ENCODE results near the gene PSMD8. TPM values are rescaled to one million over a fixed set of nuclear protein-coding genes. Genes with fewer than 3 reads are reported as not detected.

Gene PSMD8
- total RNA-seq, 1 experiment from 2014 or later = 195 TPM

GRCh38 chr19:38405276-38405675 lies 30.9 kb downstream of the PSMD8 start:
- no peaks in the 10 kb centered on the region for H3K9me2 ChIP-seq (ENCODE audit: insufficient read depth)
- H3K4me2 ChIP-seq (ENCODE audit: low read length) = no peak overlapping the region
- no peaks in the 10 kb centered on the region for H3K9me3 ChIP-seq (ENCODE audit: control insufficient read depth in 1 of 2, insufficient read depth in 1 of 2, low read depth in 1 of 2, low read length in 2 of 2)
- H3K4me3 ChIP-seq (replicated peaks in 1 of 2; ENCODE audit: low read depth in 1 of 2, low read length in 2 of 2) = no peak overlapping the region
- ATAC-seq (no peak), DNase-seq (ENCODE audit: low read depth, low spot score) (no peak)
- intact Hi-C loops (cut with micrococcal nuclease) = loop anchor here (10.0 kb wide), 1 partner anchor 110 kb away; no protein-coding TSS in a partner anchor
- ChIA-PET RAD21 (ENCODE audit: low non-redundant PET in 1 of 2, low total read pairs in 2 of 2, uncharacterized antibody in 2 of 2, unreplicated experiment in 2 of 2) (no interaction called here), POLR2A (interaction anchor here (1.1 kb wide), 1 partner anchor 11 kb away, joined by 3 read pairs; no protein-coding TSS in a partner anchor), CTCF (interaction anchor here (3.3 kb wide), 1 partner anchor 229 kb away, joined by 28 read pairs; no protein-coding TSS in a partner anchor)
- peaks cover 9% of the 10 kb centered on the region in 2 experiments; a peak in 2 of 4 replicates for H3K36me3 ChIP-seq (ENCODE audit: control insufficient read depth in 1 of 2, insufficient read depth in 2 of 2, low read length in 2 of 2)
- H3K9ac ChIP-seq (ENCODE audit: low read length) = no peak overlapping the region
- H3K4me1 ChIP-seq (ENCODE audit: control insufficient read depth in 1 of 2, insufficient read depth in 2 of 2, low read length in 2 of 2) = peaks cover 8 to 17% of the 10 kb centered on the region in 2 experiments; a peak in 3 of 4 replicates
- no TSS peak for BruUV-seq (replicated peaks)
- H3K79me2 ChIP-seq (ENCODE audit: insufficient read depth, low read length) = peaks cover 9% of the 10 kb centered on the region; the same call in 1 of the 2 replicates
- no peak for TF ChIP-seq CEBPB (IDR thresholded peaks at IDR 0.05; ENCODE audit: low read depth)
- TF ChIP-seq TCF7L2 (IDR thresholded peaks at IDR 0.05; ENCODE audit: borderline replicate concordance, extremely low read depth, insufficient read depth, insufficient read length) = no peak
- H3K27ac ChIP-seq (ENCODE audit: low read depth, low read length) = no peak overlapping the region
- no peaks in the 10 kb centered on the region for H4K20me1 ChIP-seq (ENCODE audit: insufficient read depth)
- H2AFZ ChIP-seq (ENCODE audit: low read depth, low read length, poor library complexity, severe bottlenecking) = no peak overlapping the region
- H3K27me3 ChIP-seq (ENCODE audit: insufficient read depth, low read length) = no peaks in the 10 kb centered on the region

- Histone ChIP-seq H3K9me3 (ENCODE audit: control insufficient read depth in 1 of 2, insufficient read depth in 1 of 2, low read depth in 1 of 2, low read length in 2 of 2) (no peaks in the 10 kb centered on the region), H3K4me1 (ENCODE audit: control insufficient read depth in 1 of 2, insufficient read depth in 2 of 2, low read length in 2 of 2) (peaks cover 2 to 12% of the 10 kb centered on the region in 2 experiments; a peak in 3 of 4 replicates), H3K9ac (ENCODE audit: low read length) (no peak overlapping the region), H3K4me3 (replicated peaks in 1 of 2; ENCODE audit: low read depth in 1 of 2, low read length in 2 of 2) (no peak overlapping the region), H3K36me3 (ENCODE audit: control insufficient read depth in 1 of 2, insufficient read depth in 2 of 2, low read length in 2 of 2) (peaks cover 9% of the 10 kb centered on the region in 2 experiments; a peak in 2 of 4 replicates), H2AFZ (ENCODE audit: low read depth, low read length, poor library complexity, severe bottlenecking) (no peak overlapping the region), H3K27me3 (ENCODE audit: insufficient read depth, low read length) (no peaks in the 10 kb centered on the region), H3K4me2 (ENCODE audit: low read length) (no peak overlapping the region), H3K79me2 (ENCODE audit: insufficient read depth, low read length) (no peaks in the 10 kb centered on the region), H3K9me2 (ENCODE audit: insufficient read depth) (no peaks in the 10 kb centered on the region), H4K20me1 (ENCODE audit: insufficient read depth) (no peaks in the 10 kb centered on the region), H3K27ac (ENCODE audit: low read depth, low read length) (no peak overlapping the region)
- TF ChIP-seq EGR1 (IDR thresholded peaks at IDR 0.05; ENCODE audit: low read depth) (no peak), REST (IDR thresholded peaks at IDR 0.05; ENCODE audit: low read depth) (no peak), POLR2AphosphoS5 (IDR thresholded peaks at IDR 0.05; ENCODE audit: low read depth, low read length) (no peak), SRF (IDR thresholded peaks at IDR 0.05; ENCODE audit: low read depth) (no peak), MAX (IDR thresholded peaks at IDR 0.05) (no peak)
- TF ChIP-seq, protein P1, sequence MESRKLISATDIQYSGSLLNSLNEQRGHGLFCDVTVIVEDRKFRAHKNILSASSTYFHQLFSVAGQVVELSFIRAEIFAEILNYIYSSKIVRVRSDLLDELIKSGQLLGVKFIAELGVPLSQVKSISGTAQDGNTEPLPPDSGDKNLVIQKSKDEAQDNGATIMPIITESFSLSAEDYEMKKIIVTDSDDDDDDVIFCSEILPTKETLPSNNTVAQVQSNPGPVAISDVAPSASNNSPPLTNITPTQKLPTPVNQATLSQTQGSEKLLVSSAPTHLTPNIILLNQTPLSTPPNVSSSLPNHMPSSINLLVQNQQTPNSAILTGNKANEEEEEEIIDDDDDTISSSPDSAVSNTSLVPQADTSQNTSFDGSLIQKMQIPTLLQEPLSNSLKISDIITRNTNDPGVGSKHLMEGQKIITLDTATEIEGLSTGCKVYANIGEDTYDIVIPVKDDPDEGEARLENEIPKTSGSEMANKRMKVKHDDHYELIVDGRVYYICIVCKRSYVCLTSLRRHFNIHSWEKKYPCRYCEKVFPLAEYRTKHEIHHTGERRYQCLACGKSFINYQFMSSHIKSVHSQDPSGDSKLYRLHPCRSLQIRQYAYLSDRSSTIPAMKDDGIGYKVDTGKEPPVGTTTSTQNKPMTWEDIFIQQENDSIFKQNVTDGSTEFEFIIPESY (IDR thresholded peaks at IDR 0.05; ENCODE audit: extremely low read depth, insufficient replicate concordance, low read length) = no peak
- ChIA-PET RAD21 (ENCODE audit: low non-redundant PET in 1 of 2, low total read pairs in 2 of 2, uncharacterized antibody in 2 of 2, unreplicated experiment in 2 of 2) (interaction anchor here in 1 of 2 experiments (0.5 kb wide), 1 partner anchor 147 kb away, joined by 6 read pairs; no protein-coding TSS in a partner anchor), POLR2A (no interaction called here), CTCF (no interaction called here)
- DNase-seq (ENCODE audit: low read depth, low spot score) = no peak
- intact Hi-C loops (cut with micrococcal nuclease) = loop anchor here (10.0 kb wide), 1 partner anchor 105 kb away; no protein-coding TSS in a partner anchor
- BruUV-seq (replicated peaks) = no TSS peak
- ATAC-seq = no peak
Observed at GRCh38 chr19:38409631-38410133, 35.3 kb downstream of the PSMD8 start.
